ENCODE results near the gene SBK2. TPM values are rescaled to one million over a fixed set of nuclear protein-coding genes. Genes with fewer than 3 reads are reported as not detected.
"Not testable (repeated sequence)": the region's sequence is repeated elsewhere in the genome, so short reads cannot be mapped to it uniquely, and the experiment has no call there.

The SBK2 gene, protein sequence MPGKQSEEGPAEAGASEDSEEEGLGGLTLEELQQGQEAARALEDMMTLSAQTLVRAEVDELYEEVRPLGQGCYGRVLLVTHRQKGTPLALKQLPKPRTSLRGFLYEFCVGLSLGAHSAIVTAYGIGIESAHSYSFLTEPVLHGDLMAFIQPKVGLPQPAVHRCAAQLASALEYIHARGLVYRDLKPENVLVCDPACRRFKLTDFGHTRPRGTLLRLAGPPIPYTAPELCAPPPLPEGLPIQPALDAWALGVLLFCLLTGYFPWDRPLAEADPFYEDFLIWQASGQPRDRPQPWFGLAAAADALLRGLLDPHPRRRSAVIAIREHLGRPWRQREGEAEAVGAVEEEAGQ
- total RNA-seq: not detected

GRCh38 chr19:55536951-55537740 is at the start of gene SBK2:
SBK2 (minus strand) TSS chr19:55537133; CDS start chr19:55536294, 839 bp downstream.
- Histone ChIP-seq H3K4me1 (ENCODE audit: insufficient read depth, low read length) (no peaks in the 10 kb centered on the region), H3K9me3 (ENCODE audit: low read depth, low read length) (no peaks in the 10 kb centered on the region)

DNA sequence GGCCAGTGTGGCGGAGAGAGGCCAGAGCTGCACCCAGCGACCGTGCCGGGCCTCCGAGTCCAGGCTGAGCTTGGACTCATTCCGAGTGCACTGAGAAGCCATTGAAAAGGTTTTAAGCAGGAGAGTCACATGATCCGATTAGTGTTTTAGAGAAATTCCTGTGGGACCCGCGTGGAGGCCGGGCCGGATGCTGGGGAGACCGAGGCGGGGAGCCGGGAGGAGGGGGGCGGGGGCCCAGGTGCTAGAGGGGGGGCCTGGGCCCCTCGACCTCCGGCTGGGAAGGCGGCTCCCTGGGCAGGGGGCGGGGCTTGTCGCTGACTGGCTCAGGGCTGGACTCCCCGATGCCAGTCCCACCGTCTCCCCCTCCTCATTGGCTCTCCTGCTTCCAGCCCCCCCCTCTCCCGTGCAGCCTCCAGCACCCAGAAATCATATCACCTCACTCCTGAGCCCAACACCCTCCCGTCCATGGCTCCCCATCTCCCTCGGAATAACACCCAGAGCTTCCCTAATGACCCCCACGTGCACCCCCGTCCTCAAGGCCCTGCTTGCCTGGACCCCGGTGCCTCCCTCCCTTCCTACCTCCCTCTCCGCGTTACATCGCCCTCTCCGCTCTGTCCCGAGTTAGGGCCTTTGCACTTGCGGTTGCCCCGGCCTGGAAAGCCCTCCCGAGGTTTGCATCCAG is 48.9 kb upstream of the SBK2 start:
- peaks cover 31% of the 10 kb centered on the region for H3K4me1 ChIP-seq (ENCODE audit: insufficient read depth, low read length)
- H3K9me3 ChIP-seq (ENCODE audit: low read depth, low read length): no peaks in the 10 kb centered on the region
- peaks cover 4% of the 10 kb centered on the region for H3K27me3 ChIP-seq (ENCODE audit: insufficient read depth, low read length)
- no peak overlapping the region for H3K4me3 ChIP-seq (ENCODE audit: low read length)

More at GRCh38 chr19:55536951-55537740, at the start of gene SBK2:
- Histone ChIP-seq H3K4me3 (ENCODE audit: low read length) (no peak within 1 kb of the TSS), H3K27me3 (ENCODE audit: insufficient read depth, low read length) (no peaks in the 10 kb centered on the region)

GRCh38 chr19:55584871-55585270 is 47.9 kb upstream of the SBK2 start:
- Histone ChIP-seq H3K27me3 (ENCODE audit: insufficient read depth, low read length) (peaks cover 4% of the 10 kb centered on the region), H3K4me3 (ENCODE audit: low read length) (no peak overlapping the region), H3K9me3 (ENCODE audit: low read depth, low read length) (no peaks in the 10 kb centered on the region), H3K4me1 (ENCODE audit: insufficient read depth, low read length) (peaks cover 35% of the 10 kb centered on the region)

- peaks cover 38% of the 10 kb centered on the region for H3K4me1 ChIP-seq (ENCODE audit: insufficient read depth, low read length)
- not testable (repeated sequence) for H3K27me3 ChIP-seq (ENCODE audit: insufficient read depth, low read length); H3K9me3 ChIP-seq (ENCODE audit: low read depth, low read length); H3K4me3 ChIP-seq (ENCODE audit: low read length)
Observed at GRCh38 chr19:55583897-55584296, 47.0 kb upstream of the SBK2 start.

DNA sequence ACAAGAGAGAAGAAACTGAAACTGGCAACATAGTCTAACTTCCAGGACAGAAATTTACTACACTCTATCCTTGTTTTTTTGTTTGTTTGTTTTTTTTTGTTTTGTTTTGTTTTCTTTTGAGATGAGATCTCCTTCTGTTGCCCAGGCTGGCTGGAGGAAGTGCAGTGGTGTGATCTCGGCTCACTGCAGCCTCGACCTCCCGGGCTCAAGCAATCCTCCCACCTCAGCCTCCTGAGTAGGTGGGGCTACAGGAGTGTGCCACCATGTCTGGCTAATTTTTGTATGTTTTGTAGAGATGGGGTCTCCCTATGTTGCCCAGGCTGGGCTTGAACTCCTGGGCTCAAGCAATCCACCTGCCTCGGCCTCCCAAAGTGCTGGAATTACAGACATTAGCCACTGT is 45.4 kb upstream of the SBK2 start:
- H3K27me3 ChIP-seq (ENCODE audit: insufficient read depth, low read length); H3K4me3 ChIP-seq (ENCODE audit: low read length); H3K9me3 ChIP-seq (ENCODE audit: low read depth, low read length): not testable (repeated sequence)
- peaks cover 30% of the 10 kb centered on the region for H3K4me1 ChIP-seq (ENCODE audit: insufficient read depth, low read length)

DNA sequence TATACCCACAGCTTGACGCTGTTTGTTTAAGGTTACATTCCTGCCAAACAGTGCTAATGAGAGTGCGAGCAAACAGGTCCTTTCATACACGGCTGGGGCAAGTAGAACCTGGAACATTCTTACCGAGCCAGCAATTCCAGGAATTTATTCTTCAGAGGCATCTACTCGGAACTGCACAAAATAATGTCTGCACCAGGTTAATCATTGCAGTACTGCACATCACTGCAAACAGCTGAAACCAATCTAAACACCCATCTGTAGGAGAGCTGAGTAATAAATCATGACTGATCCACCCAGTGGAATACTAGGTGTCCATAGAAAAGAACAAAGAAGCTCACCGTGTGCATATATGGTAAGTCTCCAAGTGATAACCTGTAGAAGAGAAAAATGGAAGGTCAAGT is 44.9 kb upstream of the SBK2 start:
- no peaks in the 10 kb centered on the region for H3K9me3 ChIP-seq (ENCODE audit: low read depth, low read length)
- peaks cover 4% of the 10 kb centered on the region for H3K27me3 ChIP-seq (ENCODE audit: insufficient read depth, low read length)
- H3K4me1 ChIP-seq (ENCODE audit: insufficient read depth, low read length): peaks cover 25% of the 10 kb centered on the region
- no peak overlapping the region for H3K4me3 ChIP-seq (ENCODE audit: low read length)

DNA sequence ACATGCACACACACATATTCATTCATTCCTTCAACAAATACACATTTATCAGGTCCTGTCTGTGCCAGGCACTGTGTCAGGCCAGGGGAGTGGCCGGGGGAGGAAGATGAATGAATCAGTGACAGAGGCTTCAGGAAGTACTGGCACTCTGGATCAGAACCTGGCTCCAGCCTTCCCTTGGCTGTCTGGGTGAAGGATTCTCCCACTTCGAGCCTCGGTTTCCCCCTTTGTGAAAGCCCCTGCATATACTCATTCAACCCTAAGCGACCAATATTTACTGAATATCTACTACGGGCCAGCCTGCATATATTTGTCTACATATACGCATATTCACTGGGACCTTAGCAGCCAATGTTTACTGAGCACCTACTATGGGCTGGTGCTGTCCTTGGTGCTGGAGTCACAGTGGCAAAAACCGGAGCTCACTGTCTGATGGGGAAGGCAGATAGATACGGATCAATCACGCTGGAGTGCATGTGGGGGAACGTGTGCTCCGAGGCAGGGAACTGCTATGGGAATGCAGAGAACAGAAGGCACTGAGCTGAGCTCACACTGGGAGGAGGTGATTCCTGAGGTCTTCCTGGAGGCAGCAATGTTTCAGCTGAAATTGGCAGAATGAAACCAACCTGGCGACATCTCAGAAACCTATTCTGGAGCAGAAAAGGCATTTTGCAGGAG is 44.4 kb upstream of the SBK2 start:
- Histone ChIP-seq H3K9me3 (ENCODE audit: low read depth, low read length) (no peaks in the 10 kb centered on the region), H3K4me1 (ENCODE audit: insufficient read depth, low read length) (peaks cover 20% of the 10 kb centered on the region), H3K4me3 (ENCODE audit: low read length) (peak overlapping the region; percentile 43), H3K27me3 (ENCODE audit: insufficient read depth, low read length) (peaks cover 4% of the 10 kb centered on the region)

- Histone ChIP-seq H3K4me1 (ENCODE audit: insufficient read depth, low read length) (peaks cover 15% of the 10 kb centered on the region), H3K27me3 (ENCODE audit: insufficient read depth, low read length) (no peaks in the 10 kb centered on the region), H3K4me3 (ENCODE audit: low read length) (peak within 1 kb of the TSS; percentile 43)
Observed at GRCh38 chr19:55580628-55581144, 43.8 kb upstream of the SBK2 start, which contains the start of gene ZNF579. ZNF579 (minus strand) TSS chr19:55580848; CDS start chr19:55579639, 1,209 bp downstream.

GRCh38 chr19:55579766-55580621 is 43.1 kb upstream of the SBK2 start:
- Histone ChIP-seq H3K4me3 (ENCODE audit: low read length) (peak overlapping the region; percentile 43), H3K9me3 (ENCODE audit: low read depth, low read length) (no peaks in the 10 kb centered on the region), H3K27me3 (ENCODE audit: insufficient read depth, low read length) (no peaks in the 10 kb centered on the region), H3K4me1 (ENCODE audit: insufficient read depth, low read length) (peaks cover 15% of the 10 kb centered on the region)

More at GRCh38 chr19:55580628-55581144, 43.8 kb upstream of the SBK2 start, which contains the start of gene ZNF579:
- no peaks in the 10 kb centered on the region for H3K9me3 ChIP-seq (ENCODE audit: low read depth, low read length)

- Histone ChIP-seq H3K9me3 (ENCODE audit: low read depth, low read length) (no peaks in the 10 kb centered on the region), H3K4me1 (ENCODE audit: insufficient read depth, low read length) (peaks cover 15% of the 10 kb centered on the region), H3K27me3 (ENCODE audit: insufficient read depth, low read length) (no peaks in the 10 kb centered on the region), H3K4me3 (ENCODE audit: low read length) (no peak overlapping the region)
Observed at GRCh38 chr19:55578761-55579747, 42.1 kb upstream of the SBK2 start.

GRCh38 chr19:55578031-55578760 is 41.3 kb upstream of the SBK2 start:
- Histone ChIP-seq H3K27me3 (ENCODE audit: insufficient read depth, low read length) (no peaks in the 10 kb centered on the region), H3K9me3 (ENCODE audit: low read depth, low read length) (no peaks in the 10 kb centered on the region), H3K4me1 (ENCODE audit: insufficient read depth, low read length) (peaks cover 15% of the 10 kb centered on the region), H3K4me3 (ENCODE audit: low read length) (no peak overlapping the region)

DNA sequence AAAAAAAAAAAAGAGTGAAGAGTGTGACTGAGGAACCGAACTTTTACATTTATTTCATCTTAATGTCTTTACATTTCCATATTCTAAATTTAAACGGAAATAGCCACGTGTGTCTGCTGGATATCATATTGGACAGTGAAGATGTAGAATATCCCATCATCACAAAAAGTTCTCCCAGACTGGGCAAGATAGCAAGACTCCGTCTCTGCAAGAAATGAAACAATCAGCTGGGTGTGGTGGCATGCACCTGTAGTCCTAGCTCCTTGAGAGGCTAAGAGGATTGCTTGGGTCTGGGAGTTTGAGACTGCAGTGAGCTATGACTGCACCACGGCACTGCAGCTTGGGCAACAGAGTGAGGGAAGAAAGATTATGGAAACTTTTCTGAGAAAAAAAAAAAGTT is 39.8 kb upstream of the SBK2 start:
- Histone ChIP-seq H3K4me1 (ENCODE audit: insufficient read depth, low read length) (peaks cover 15% of the 10 kb centered on the region), H3K27me3 (ENCODE audit: insufficient read depth, low read length) (no peaks in the 10 kb centered on the region), H3K4me3 (ENCODE audit: low read length) (no peak overlapping the region), H3K9me3 (ENCODE audit: low read depth, low read length) (no peaks in the 10 kb centered on the region)

Data from mononuclear cell (primary cell).